Smooth muscle cell (in vitro differentiated cells): Measurements from ENCODE around the gene SLC2A4RG. TPM values are rescaled to one million over a fixed set of nuclear protein-coding genes. Genes with fewer than 3 reads are reported as not detected.

Source experiments
- DNase-seq: peaks from one replicate; lab custom pipeline; 2025; ENCODE audit not compliant: unreplicated experiment; lab: John Stamatoyannopoulos, UW
- H2AFZ ChIP-seq: fragments of 200-600 bp; sonication (generic); 2 replicates; pipeline ENCODE4 v1.6.0; 2016; ENCODE audit warnings: antibody characterized with exemption, low read depth, mild to moderate bottlenecking
- H3F3A ChIP-seq: fragments of 200-600 bp; sonication (generic); 2 replicates; pipeline ENCODE4 v1.6.0; 2017; ENCODE audit warnings: antibody characterized with exemption, low read depth
- H3K27ac ChIP-seq: fragments of 200-600 bp; sonication (generic); 2 replicates; pipeline ENCODE4 v1.5.1; 2016; ENCODE audit warnings: low read depth, mild to moderate bottlenecking
- H3K27me3 ChIP-seq: fragments of 200-600 bp; sonication (generic); 2 replicates; pipeline ENCODE4 v1.6.1; 2016; ENCODE audit warnings: low read depth, mild to moderate bottlenecking
- H3K36me3 ChIP-seq: fragments of 200-600 bp; sonication (generic); 2 replicates; pipeline ENCODE4 v1.5.1; 2016; ENCODE audit warnings: low read depth
- H3K4me1 ChIP-seq: fragments of 200-600 bp; sonication (generic); 2 replicates; pipeline ENCODE4 v1.5.1; 2016; ENCODE audit warnings: low read depth
- H3K4me2 ChIP-seq: fragments of 200-600 bp; sonication (generic); 2 replicates; pipeline ENCODE4 v1.6.0; 2016; ENCODE audit warnings: mild to moderate bottlenecking
- H3K4me3 ChIP-seq: fragments of 200-600 bp; sonication (generic); 2 replicates; pipeline ENCODE4 v1.5.1; 2016; ENCODE audit warnings: mild to moderate bottlenecking
- H3K79me2 ChIP-seq: fragments of 200-600 bp; sonication (generic); 2 replicates; pipeline ENCODE4 v1.6.0; 2016; ENCODE audit warnings: low read depth, mild to moderate bottlenecking
- H3K9ac ChIP-seq: fragments of 200-600 bp; sonication (generic); 2 replicates; pipeline ENCODE4 v1.6.0; 2016; ENCODE audit warnings: low read depth
- H3K9me3 ChIP-seq: fragments of 200-600 bp; sonication (generic); replicated peaks from 2 replicates; pipeline ENCODE4 v1.5.1; 2016; ENCODE audit warnings: low read depth
- H4K20me1 ChIP-seq: fragments of 200-600 bp; sonication (generic); 2 replicates; pipeline ENCODE4 v1.6.0; 2016; ENCODE audit warnings: low read depth
- CTCF ChIP-seq: fragments of 200-600 bp; sonication (generic); IDR thresholded peaks from 2 replicates; pipeline ENCODE4 v1.5.1; 2017; ENCODE audit warnings: borderline replicate concordance, mild to moderate bottlenecking, antibody characterized with exemption; ENCODE audit not compliant: insufficient read depth, poor library complexity, severe bottlenecking
- WGBS: methylation state at CpG from one replicate; pipeline ENCODE4 v1.1.7; 2016; ENCODE audit warnings: low lambda C conversion rate; 5-methylcytosine and 5-hydroxymethylcytosine counted together
- polyA plus RNA-seq: library from polyadenylated mRNA; unstranded; fragments of >200 nt; fragmentation: Nextera tagmentation; extraction: Ambion mirVana; gene quantifications from 2 replicates; pipeline ENCODE4 v1.2.1, GENCODE V29; 2016
- total RNA-seq: library from RNA; depleted of rRNA; stranded (reverse); fragments of >200 nt; gene quantifications from 2 replicates; pipeline ENCODE4 v1.2.3, GENCODE V29; 2014

The SLC2A4RG gene
- total and polyA plus RNA-seq, 2 experiments from 2014 or later, result 43.7 to 45.6 TPM

GRCh38 chr20:63734111-63734945 lies 5.2 kb upstream of the SLC2A4RG start:
- H4K20me1 ChIP-seq, result peaks cover 69% of the 10 kb centered on the region

DNA sequence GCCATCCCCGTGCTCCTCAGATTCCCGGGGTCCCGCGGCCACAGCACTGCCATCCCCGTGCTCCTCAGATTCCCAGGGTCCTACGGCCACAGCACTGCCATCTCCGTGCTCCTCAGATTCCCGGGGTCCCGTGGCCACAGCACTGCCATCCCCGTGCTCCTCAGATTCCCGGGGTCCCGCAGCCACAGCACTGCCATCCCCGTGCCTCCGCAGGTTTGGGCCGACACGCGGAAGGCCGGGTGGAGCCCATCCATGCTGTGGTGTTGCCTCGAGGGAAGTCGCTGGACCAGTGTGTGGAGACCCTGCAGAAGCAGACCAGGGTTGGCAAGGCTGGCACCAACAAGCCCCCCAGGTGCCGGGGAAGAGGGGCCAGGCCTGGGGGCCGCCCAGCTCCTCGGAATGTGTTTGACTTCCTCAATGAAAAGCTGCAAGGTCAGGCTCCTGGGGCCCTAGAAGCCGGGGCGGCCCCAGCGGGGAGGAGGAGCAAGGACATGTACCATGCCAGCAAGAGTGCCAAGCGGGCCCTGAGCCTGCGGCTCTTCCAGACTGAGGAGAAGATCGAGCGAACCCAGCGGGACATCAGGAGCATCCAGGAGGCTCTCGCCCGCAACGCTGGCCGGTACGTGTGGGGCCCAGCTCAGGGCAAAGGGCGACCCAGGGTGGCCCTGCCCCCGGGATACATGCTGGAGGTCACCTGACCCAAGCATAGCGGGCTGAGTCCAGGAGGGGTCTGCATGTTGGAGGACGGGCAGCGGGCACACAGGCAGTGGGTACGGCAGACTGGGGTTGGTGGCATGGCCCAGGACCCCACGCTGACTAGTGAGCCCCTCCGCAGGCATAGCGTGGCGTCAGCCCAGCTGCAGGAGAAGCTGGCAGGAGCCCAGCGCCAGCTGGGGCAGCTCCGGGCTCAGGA lies 4.4 kb upstream of the SLC2A4RG start:
- Histone ChIP-seq H3K27ac (no peak overlapping the region), H3K79me2 (peaks cover 5% of the 10 kb centered on the region), H4K20me1 (peaks cover 68% of the 10 kb centered on the region), H3K9ac (no peak overlapping the region), H3K4me1 (peaks cover 23% of the 10 kb centered on the region), H2AFZ (no peak overlapping the region), H3F3A (peaks cover 12% of the 10 kb centered on the region), H3K9me3 (no peaks in the 10 kb centered on the region), H3K4me3 (no peak overlapping the region), H3K27me3 (no peaks in the 10 kb centered on the region), H3K4me2 (no peak overlapping the region), H3K36me3 (no peaks in the 10 kb centered on the region)
- TF ChIP-seq CTCF, result no peak
- 97% methylated on average over 48 of the region's 48 CpGs for WGBS
- DNase-seq, result no peak

More at GRCh38 chr20:63734111-63734945, 5.2 kb upstream of the SLC2A4RG start:
- Histone ChIP-seq H3K27ac (no peak overlapping the region), H3K36me3 (no peaks in the 10 kb centered on the region), H3K27me3 (no peaks in the 10 kb centered on the region), H3K4me1 (peaks cover 23% of the 10 kb centered on the region), H2AFZ (no peak overlapping the region), H3K9ac (no peak overlapping the region), H3K4me2 (no peak overlapping the region), H3F3A (peaks cover 12% of the 10 kb centered on the region), H3K9me3 (no peaks in the 10 kb centered on the region), H3K79me2 (peaks cover 11% of the 10 kb centered on the region), H3K4me3 (no peak overlapping the region)
- DNase-seq, result no peak
- WGBS, result 98% methylated on average over 24 of the region's 25 CpGs
- TF ChIP-seq CTCF, result no peak

- Histone ChIP-seq H3K36me3 (no peaks in the 10 kb centered on the region), H3K27ac (no peak within 1 kb of the TSS), H3K4me1 (peaks cover 24% of the 10 kb centered on the region), H3F3A (peaks cover 17% of the 10 kb centered on the region), H2AFZ (no peak within 1 kb of the TSS), H3K4me2 (peak within 1 kb of the TSS; percentile 96), H3K9ac (no peak within 1 kb of the TSS), H3K4me3 (peak within 1 kb of the TSS; percentile 58), H3K79me2 (no peaks in the 10 kb centered on the region), H4K20me1 (peaks cover 63% of the 10 kb centered on the region), H3K9me3 (no peaks in the 10 kb centered on the region), H3K27me3 (no peaks in the 10 kb centered on the region)
- 91% methylated on average over 31 of the region's 31 CpGs for WGBS
- no peak for DNase-seq
- TF ChIP-seq CTCF, result no peak
Measured at GRCh38 chr20:63735859-63736718, 3.5 kb upstream of the SLC2A4RG start, which contains the start of gene LIME1. Gene LIME1, plus strand, starts transcription at chr20:63736664. Its CDS starts 886 bp downstream, at chr20:63737550.
